HEK293 (cell line): ENCODE data around the gene STK4.

Source experiments
- CTCF ChIA-PET: fragments of 350-600 bp; formaldehyde crosslinking; extraction: SDS; loops from one replicate; lab custom pipeline; 2021; ENCODE audit warnings: antibody characterized with exemption; lab: Yijun Ruan, JAX
- POLR2A ChIA-PET: fragments of 300-600 bp; formaldehyde crosslinking; extraction: SDS; loops from one replicate; lab custom pipeline; 2020; ENCODE audit warnings: antibody characterized with exemption, inconsistent platforms; lab: Yijun Ruan, JAX
- H3K27ac ChIP-seq: fragments of 200-500 bp; sonication (Bioruptor generic); 2 replicates; pipeline ENCODE4 v1.5.1; 2014; ENCODE audit warnings: low read depth, low read length, control low read depth, inconsistent platforms; ENCODE audit errors: extremely low read depth
- H3K36me3 ChIP-seq, 2 experiments: fragments of 200-500 bp in 1 of 2; sonication (Bioruptor generic) in 1 of 2; 1 replicate in 1 of 2; 2 replicates in 1 of 2; pipeline ENCODE4 v1.5.1; 2014 to 2017; ENCODE audit warnings: inconsistent platforms in 2 of 2, low read length in 2 of 2; ENCODE audit not compliant: control insufficient read depth in 2 of 2, insufficient read depth in 1 of 2
- H3K4me1 ChIP-seq: fragments of 200-500 bp; sonication (Bioruptor generic); 2 replicates; pipeline ENCODE4 v1.5.1; 2014; ENCODE audit warnings: mild to moderate bottlenecking, low read length, inconsistent platforms; ENCODE audit not compliant: control insufficient read depth, insufficient read depth
- H3K4me3 ChIP-seq: 2 replicates; pipeline ENCODE4 v1.5.1; 2011; ENCODE audit warnings: low read depth, mild to moderate bottlenecking, control low read depth, low read length, moderate library complexity
- H3K9me3 ChIP-seq: fragments of 200-500 bp; sonication (Bioruptor generic); 2 replicates; pipeline ENCODE4 v1.5.1; 2014; ENCODE audit warnings: low read depth, low read length, inconsistent platforms; ENCODE audit not compliant: control insufficient read depth, insufficient read depth
- KLF1 ChIP-seq: fragments of 450-650 bp; formaldehyde crosslinking; IDR thresholded peaks from 2 replicates; pipeline ENCODE4 v1.5.1; 2016; ENCODE audit warnings: missing biosample characterization, missing genetic modification characterization
- ZNF148 ChIP-seq: fragments of 450-650 bp; formaldehyde crosslinking; IDR thresholded peaks from 2 replicates; pipeline ENCODE4 v1.5.0; 2017; ENCODE audit warnings: missing biosample characterization, missing genetic modification characterization, borderline replicate concordance
- ZNF155 ChIP-seq: fragments of 450-650 bp; formaldehyde crosslinking; IDR thresholded peaks from 2 replicates; pipeline ENCODE4 v1.5.1; 2016; ENCODE audit warnings: missing biosample characterization, missing genetic modification characterization
- ZNF2 ChIP-seq: fragments of 450-650 bp; formaldehyde crosslinking; IDR thresholded peaks from 2 replicates; pipeline ENCODE4 v1.5.1; 2016; ENCODE audit warnings: missing biosample characterization, missing genetic modification characterization
- ZNF391 ChIP-seq: fragments of 450-650 bp; formaldehyde crosslinking; IDR thresholded peaks from 2 replicates; pipeline ENCODE4 v1.5.1; 2016; ENCODE audit warnings: low read depth, missing biosample characterization, missing genetic modification characterization, borderline replicate concordance
- ZNF423 ChIP-seq: fragments of 450-650 bp; formaldehyde crosslinking; IDR thresholded peaks from 2 replicates; pipeline ENCODE4 v1.5.1; 2016; ENCODE audit warnings: missing biosample characterization, missing genetic modification characterization
- ZNF555 ChIP-seq: fragments of 450-650 bp; formaldehyde crosslinking; conservative IDR thresholded peaks from 2 replicates; pipeline ENCODE4 v1.5.1; 2017; ENCODE audit warnings: missing biosample characterization, mild to moderate bottlenecking, missing genetic modification characterization, inconsistent platforms
- ZNF692 ChIP-seq: fragments of 450-650 bp; formaldehyde crosslinking; IDR thresholded peaks from 2 replicates; pipeline ENCODE4 v1.5.1; 2016; ENCODE audit warnings: missing biosample characterization, missing genetic modification characterization
- ZSCAN4 ChIP-seq: fragments of 450-650 bp; formaldehyde crosslinking; IDR thresholded peaks from 2 replicates; pipeline ENCODE4 v1.5.1; 2017; ENCODE audit warnings: missing biosample characterization, missing genetic modification characterization
- ZXDB ChIP-seq: fragments of 450-650 bp; formaldehyde crosslinking; IDR thresholded peaks from 2 replicates; pipeline ENCODE4 v1.5.1; 2016; ENCODE audit warnings: missing biosample characterization, missing genetic modification characterization
- TF ChIP-seq, protein P1 (sequence below): fragments of 450-650 bp; formaldehyde crosslinking; IDR thresholded peaks from 2 replicates; pipeline ENCODE4 v1.5.1; 2016; ENCODE audit warnings: missing biosample characterization, missing genetic modification characterization
- TF ChIP-seq, protein P2 (sequence below): fragments of 450-650 bp; formaldehyde crosslinking; conservative IDR thresholded peaks from 2 replicates; pipeline ENCODE4 v1.5.1; 2016; ENCODE audit warnings: low read depth, missing biosample characterization, missing genetic modification characterization
- TF ChIP-seq, protein P3 (sequence below): fragments of 450-650 bp; formaldehyde crosslinking; IDR thresholded peaks from 2 replicates; pipeline ENCODE4 v1.5.1; 2017; ENCODE audit warnings: missing biosample characterization, missing genetic modification characterization

Gene STK4

DNA sequence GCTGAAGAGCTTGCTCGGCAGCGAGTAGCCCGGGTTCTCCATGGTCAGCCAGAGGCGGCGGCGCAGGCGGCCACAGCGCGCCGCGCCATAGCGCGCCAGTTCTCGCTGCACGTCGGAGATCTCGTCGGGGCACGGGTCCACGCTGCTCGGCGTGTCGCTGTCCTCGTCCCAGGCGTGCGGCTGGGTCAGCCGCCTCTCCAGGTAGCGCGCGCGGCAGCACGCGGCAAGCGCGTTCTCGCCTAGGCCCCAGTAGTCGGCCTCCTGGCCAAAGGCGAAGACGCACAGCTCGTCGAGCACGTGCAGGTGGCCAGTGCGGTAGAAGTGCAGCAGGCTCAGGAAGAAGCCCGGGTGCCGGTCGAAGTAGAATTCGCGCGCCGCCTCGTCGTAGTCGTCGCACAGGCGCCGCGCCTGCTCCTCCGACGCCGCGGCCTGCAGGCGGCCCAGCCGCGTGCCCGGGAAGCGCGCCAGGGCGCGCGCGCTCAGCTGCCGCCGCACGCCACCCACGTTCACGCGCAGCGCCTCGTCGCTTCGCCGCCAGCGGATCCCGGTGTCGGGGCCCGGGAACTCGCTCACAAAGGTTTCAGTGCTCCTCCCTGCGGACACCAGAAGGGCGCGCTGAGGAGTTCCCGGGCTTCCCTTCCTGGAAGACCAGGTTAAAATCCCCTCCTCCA is 131.9 kb downstream of the STK4 start:
- H3K4me1 ChIP-seq: no peaks in the 10 kb centered on the region
- H3K36me3 ChIP-seq: no peaks in the 10 kb centered on the region
- POLR2A ChIA-PET: no interaction called here
- TF ChIP-seq ZNF555 (no peak), KLF1 (no peak), ZNF155 (tag by site-specific recombination) (no peak), ZXDB (no peak), ZSCAN4 (tag by site-specific recombination) (no peak), ZNF692 (tag by site-specific recombination) (no peak), ZNF148 (no peak), ZNF423 (tag by site-specific recombination) (no peak), ZNF2 (tag by site-specific recombination) (no peak)
- TF ChIP-seq, protein P1, sequence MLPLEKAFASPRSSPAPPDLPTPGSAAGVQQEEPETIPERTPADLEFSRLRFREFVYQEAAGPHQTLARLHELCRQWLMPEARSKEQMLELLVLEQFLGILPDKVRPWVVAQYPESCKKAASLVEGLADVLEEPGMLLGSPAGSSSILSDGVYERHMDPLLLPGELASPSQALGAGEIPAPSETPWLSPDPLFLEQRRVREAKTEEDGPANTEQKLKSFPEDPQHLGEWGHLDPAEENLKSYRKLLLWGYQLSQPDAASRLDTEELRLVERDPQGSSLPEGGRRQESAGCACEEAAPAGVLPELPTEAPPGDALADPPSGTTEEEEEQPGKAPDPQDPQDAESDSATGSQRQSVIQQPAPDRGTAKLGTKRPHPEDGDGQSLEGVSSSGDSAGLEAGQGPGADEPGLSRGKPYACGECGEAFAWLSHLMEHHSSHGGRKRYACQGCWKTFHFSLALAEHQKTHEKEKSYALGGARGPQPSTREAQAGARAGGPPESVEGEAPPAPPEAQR: no peak
- TF ChIP-seq, protein P2, sequence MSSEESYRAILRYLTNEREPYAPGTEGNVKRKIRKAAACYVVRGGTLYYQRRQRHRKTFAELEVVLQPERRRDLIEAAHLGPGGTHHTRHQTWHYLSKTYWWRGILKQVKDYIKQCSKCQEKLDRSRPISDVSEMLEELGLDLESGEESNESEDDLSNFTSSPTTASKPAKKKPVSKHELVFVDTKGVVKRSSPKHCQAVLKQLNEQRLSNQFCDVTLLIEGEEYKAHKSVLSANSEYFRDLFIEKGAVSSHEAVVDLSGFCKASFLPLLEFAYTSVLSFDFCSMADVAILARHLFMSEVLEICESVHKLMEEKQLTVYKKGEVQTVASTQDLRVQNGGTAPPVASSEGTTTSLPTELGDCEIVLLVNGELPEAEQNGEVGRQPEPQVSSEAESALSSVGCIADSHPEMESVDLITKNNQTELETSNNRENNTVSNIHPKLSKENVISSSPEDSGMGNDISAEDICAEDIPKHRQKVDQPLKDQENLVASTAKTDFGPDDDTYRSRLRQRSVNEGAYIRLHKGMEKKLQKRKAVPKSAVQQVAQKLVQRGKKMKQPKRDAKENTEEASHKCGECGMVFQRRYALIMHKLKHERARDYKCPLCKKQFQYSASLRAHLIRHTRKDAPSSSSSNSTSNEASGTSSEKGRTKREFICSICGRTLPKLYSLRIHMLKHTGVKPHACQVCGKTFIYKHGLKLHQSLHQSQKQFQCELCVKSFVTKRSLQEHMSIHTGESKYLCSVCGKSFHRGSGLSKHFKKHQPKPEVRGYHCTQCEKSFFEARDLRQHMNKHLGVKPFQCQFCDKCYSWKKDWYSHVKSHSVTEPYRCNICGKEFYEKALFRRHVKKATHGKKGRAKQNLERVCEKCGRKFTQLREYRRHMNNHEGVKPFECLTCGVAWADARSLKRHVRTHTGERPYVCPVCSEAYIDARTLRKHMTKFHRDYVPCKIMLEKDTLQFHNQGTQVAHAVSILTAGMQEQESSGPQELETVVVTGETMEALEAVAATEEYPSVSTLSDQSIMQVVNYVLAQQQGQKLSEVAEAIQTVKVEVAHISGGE: no peak
- TF ChIP-seq, all 188 proteins: peak for 0
- Histone ChIP-seq H3K27ac (no peak overlapping the region), H3K9me3 (no peaks in the 10 kb centered on the region), H3K4me3 (no peak overlapping the region)
- CTCF ChIA-PET: interaction anchor here (1.7 to 5.2 kb wide), 4 partner anchors 13 to 196 kb away, joined by 6 to 90 read pairs (median 27); no protein-coding TSS in a partner anchor

- TF ChIP-seq, protein P3, sequence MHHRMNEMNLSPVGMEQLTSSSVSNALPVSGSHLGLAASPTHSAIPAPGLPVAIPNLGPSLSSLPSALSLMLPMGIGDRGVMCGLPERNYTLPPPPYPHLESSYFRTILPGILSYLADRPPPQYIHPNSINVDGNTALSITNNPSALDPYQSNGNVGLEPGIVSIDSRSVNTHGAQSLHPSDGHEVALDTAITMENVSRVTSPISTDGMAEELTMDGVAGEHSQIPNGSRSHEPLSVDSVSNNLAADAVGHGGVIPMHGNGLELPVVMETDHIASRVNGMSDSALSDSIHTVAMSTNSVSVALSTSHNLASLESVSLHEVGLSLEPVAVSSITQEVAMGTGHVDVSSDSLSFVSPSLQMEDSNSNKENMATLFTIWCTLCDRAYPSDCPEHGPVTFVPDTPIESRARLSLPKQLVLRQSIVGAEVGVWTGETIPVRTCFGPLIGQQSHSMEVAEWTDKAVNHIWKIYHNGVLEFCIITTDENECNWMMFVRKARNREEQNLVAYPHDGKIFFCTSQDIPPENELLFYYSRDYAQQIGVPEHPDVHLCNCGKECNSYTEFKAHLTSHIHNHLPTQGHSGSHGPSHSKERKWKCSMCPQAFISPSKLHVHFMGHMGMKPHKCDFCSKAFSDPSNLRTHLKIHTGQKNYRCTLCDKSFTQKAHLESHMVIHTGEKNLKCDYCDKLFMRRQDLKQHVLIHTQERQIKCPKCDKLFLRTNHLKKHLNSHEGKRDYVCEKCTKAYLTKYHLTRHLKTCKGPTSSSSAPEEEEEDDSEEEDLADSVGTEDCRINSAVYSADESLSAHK (tag by site-specific recombination): 0 out of 2 replicates have a peak, but pooled peaks have one; percentile 17
- TF ChIP-seq ZNF391: no peak
- Histone ChIP-seq H3K4me3 (no peak within 1 kb of the TSS), H3K9me3 (no peaks in the 10 kb centered on the region), H3K36me3 (no peaks in the 10 kb centered on the region), H3K27ac (no peak within 1 kb of the TSS), H3K4me1 (no peaks in the 10 kb centered on the region)
- ChIA-PET POLR2A (no interaction called here), CTCF (interaction anchor here (0.6 to 2.5 kb wide), 6 partner anchors 9 to 190 kb away, joined by 3 to 10 read pairs (median 8); no protein-coding TSS in a partner anchor)
These were observed 134.4 kb downstream of the STK4 start, which contains the start of gene KCNS1 for GRCh38 chr20:45100563-45101245. Gene KCNS1 (minus strand): TSS chr20:45101127. CDS start chr20:45099236, 1,891 bp downstream.
